Keratinocyte (primary cell): ENCODE measurements around the gene DAPK1.

Experiments
- EZH2 ChIP-seq: IDR thresholded peaks from one replicate; pipeline ENCODE4 v1.6.1; 2012; ENCODE audit warnings: inconsistent platforms, mild to moderate bottlenecking, low read length, moderate library complexity
- TF ChIP-seq, protein P1 (sequence below), 3 experiments: IDR thresholded peaks in 1 of 3; conservative IDR thresholded peaks in 1 of 3; optimal IDR thresholded peaks in 1 of 3; 2 replicates in 2 of 3; 3 replicates in 1 of 3; pipeline versions ENCODE3 to v1.5.1; 2011; ENCODE audit warnings: low read length in 3 of 3, mild to moderate bottlenecking in 3 of 3, moderate library complexity in 2 of 3, control low read depth in 1 of 3, inconsistent platforms in 1 of 3; ENCODE audit not compliant: insufficient read depth in 2 of 3; ENCODE audit errors: extremely low read depth in 1 of 3

DNA sequence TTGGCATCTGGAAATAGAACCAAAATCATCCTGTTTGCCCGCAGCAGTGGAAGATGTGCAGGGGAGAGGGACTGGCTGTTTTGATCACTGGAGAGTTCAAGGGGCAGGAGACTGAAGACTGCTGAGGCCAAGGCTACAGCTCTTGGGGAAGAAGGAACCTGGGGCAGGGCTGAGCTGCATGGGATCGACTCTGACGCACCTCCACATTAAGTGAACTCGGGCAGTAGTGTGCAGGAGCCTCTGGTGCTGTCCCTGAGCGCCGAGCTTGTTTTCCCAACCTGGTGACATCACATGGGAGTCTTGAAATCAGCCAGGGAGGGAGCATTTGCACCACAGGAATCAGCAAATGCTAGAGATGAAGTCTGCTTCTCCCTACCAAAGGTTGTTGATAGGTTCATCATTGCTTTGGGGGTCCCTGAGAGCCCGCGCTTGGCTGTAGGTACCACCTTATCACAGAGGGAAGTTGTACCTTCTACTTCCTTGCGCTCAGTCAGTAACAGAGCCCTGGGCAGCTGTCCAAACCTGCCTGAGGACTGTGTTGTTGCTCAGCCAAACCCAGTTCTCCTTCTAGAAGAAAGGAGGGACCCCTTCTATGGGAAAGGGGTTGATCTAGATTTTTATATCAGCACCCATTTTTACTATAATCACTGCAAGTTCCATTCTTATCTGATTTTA, 175.9 kb downstream of the DAPK1 start:
- TF ChIP-seq, protein P1, sequence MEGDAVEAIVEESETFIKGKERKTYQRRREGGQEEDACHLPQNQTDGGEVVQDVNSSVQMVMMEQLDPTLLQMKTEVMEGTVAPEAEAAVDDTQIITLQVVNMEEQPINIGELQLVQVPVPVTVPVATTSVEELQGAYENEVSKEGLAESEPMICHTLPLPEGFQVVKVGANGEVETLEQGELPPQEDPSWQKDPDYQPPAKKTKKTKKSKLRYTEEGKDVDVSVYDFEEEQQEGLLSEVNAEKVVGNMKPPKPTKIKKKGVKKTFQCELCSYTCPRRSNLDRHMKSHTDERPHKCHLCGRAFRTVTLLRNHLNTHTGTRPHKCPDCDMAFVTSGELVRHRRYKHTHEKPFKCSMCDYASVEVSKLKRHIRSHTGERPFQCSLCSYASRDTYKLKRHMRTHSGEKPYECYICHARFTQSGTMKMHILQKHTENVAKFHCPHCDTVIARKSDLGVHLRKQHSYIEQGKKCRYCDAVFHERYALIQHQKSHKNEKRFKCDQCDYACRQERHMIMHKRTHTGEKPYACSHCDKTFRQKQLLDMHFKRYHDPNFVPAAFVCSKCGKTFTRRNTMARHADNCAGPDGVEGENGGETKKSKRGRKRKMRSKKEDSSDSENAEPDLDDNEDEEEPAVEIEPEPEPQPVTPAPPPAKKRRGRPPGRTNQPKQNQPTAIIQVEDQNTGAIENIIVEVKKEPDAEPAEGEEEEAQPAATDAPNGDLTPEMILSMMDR (optimal IDR thresholded peaks at IDR 0.05 in 1 of 3, IDR thresholded peaks at IDR 0.05 in 1 of 3, conservative IDR thresholded peaks at IDR 0.05 in 1 of 3; ENCODE audit: extremely low read depth in 1 of 3, insufficient read depth in 2 of 3, low read length in 3 of 3) = no peak
- TF ChIP-seq EZH2 = no peak
